Lower leg skin (tissue), 4 donors: Measurements from ENCODE around the gene ADCY2. TPM values are rescaled to one million over a fixed set of nuclear protein-coding genes. Genes with fewer than 3 reads are reported as not detected.

Experiments used
- DNase-seq, 2 donors: peaks; one replicate each; pipeline ENCODE4 v3.0.0-alpha.2; 2019; ENCODE audit warnings: low spot score in 2 of 2
- H3K4me3 ChIP-seq: fragments of 200-600 bp; sonication (generic); 2 replicates; pipeline ENCODE4 v1.5.1; 2017; ENCODE audit warnings: mild to moderate bottlenecking, low read depth; ENCODE audit not compliant: poor library complexity, severe bottlenecking
- POLR2A ChIP-seq, 2 donors: fragments of 450-650 bp; IDR thresholded peaks; one replicate each; pipeline ENCODE4 v1.6.1; 2016 to 2017; ENCODE audit warnings: antibody characterized with exemption in 2 of 2, mild to moderate bottlenecking in 1 of 2, moderate library complexity in 1 of 2
- WGBS, 2 donors: methylation state at CpG; one replicate each; pipeline ENCODE4 v1.1.5; 2018; 5-methylcytosine and 5-hydroxymethylcytosine counted together
- intact Hi-C: fragments of 100-400 bp; cut with DNase I; formaldehyde crosslinking; loops from one replicate; pipeline ENCODE4 v1.15.0; 2023; ENCODE audit warnings: low total_unique reads
- total RNA-seq, 4 donors: library from RNA; depleted of rRNA; stranded (reverse); fragments of >200 nt; gene quantifications; one replicate each; pipeline ENCODE4 v1.1.0, GENCODE V29; 2016
- TF ChIP-seq, protein P1 (sequence below), 3 donors: fragments of 450-650 bp; IDR thresholded peaks; one replicate each; pipeline ENCODE4 v1.5.1; 2016; ENCODE audit warnings: antibody characterized with exemption in 3 of 3, mild to moderate bottlenecking in 3 of 3, moderate library complexity in 2 of 3

ADCY2 gene
- total RNA-seq, 4 donors from 2014 or later: 7.3 to 11.5 (median 8.2) TPM

DNA sequence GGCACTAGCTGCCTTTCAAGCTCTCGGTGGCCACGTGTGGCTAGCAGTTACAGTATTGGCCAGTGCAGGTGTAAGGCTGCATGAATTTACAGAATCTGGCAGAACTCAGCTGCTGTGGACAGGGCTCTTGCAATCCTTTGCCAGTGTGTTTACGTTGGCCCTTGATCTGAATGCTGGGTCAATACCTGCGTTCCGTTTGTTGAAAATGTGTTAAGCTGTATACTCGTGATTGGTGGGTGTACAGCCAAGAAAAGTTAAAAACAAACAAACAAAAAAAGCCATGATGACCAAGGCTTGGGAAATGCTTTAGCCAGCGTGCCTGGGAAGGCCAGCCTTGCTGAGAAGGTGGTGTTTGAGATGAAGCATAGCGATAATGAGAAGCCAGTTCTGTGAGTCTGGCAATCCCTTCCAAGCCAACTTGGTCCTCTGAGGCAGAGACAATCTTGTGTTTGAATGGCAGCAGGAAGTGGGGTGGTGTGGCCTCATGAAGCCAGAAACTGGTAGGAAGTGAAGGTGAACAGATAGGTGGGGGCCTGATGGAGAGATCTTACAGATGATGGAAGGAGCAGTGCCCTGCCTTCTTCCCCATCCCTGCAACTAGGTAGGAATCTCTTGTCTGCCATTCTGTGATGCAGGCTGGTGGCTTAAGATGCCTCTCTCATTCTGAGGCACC is 455.8 kb downstream of the ADCY2 start:
- no peak overlapping the region for H3K4me3 ChIP-seq
- DNase-seq: no peak
- 86 to 87% methylated on average over 8 of the region's 8 CpGs for WGBS, 2 donors
- intact Hi-C loops: no loop called here
- TF ChIP-seq, protein P1, sequence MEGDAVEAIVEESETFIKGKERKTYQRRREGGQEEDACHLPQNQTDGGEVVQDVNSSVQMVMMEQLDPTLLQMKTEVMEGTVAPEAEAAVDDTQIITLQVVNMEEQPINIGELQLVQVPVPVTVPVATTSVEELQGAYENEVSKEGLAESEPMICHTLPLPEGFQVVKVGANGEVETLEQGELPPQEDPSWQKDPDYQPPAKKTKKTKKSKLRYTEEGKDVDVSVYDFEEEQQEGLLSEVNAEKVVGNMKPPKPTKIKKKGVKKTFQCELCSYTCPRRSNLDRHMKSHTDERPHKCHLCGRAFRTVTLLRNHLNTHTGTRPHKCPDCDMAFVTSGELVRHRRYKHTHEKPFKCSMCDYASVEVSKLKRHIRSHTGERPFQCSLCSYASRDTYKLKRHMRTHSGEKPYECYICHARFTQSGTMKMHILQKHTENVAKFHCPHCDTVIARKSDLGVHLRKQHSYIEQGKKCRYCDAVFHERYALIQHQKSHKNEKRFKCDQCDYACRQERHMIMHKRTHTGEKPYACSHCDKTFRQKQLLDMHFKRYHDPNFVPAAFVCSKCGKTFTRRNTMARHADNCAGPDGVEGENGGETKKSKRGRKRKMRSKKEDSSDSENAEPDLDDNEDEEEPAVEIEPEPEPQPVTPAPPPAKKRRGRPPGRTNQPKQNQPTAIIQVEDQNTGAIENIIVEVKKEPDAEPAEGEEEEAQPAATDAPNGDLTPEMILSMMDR (IDR thresholded peaks at IDR 0.05): no peak
- TF ChIP-seq POLR2A (IDR thresholded peaks at IDR 0.05): no peak

- intact Hi-C loops: no loop called here
- WGBS, 2 donors: 58 to 67% methylated on average over 1 of the region's 1 CpG
- TF ChIP-seq, protein P1 (IDR thresholded peaks at IDR 0.05): no peak
- TF ChIP-seq POLR2A (IDR thresholded peaks at IDR 0.05): no peak
These were observed 456.6 kb downstream of the ADCY2 start for GRCh38 chr5:7852542-7852941.

DNA sequence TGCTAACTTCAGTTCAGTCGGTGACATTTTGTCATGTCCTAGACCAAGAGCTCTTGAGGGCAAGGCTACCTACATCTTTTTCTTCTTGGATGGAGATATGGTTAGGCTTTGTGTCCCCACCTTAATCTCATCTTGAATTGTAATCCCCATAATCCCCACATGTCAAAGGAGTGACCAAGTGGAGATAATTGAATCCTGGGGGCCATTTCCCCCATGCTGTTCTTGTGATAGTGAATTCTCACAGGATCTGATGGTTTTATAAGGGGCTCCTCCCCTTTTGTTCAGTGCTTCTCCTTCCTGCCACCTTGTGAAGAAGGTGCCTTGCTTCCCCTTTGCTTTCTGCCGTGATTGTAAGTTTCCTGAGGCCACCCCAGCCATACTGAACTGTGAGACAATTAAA is 457.1 kb downstream of the ADCY2 start:
- intact Hi-C loops: no loop called here
- H3K4me3 ChIP-seq: no peak overlapping the region
- no peak for DNase-seq
- 81 to 91% methylated on average over 2 of the region's 2 CpGs for WGBS, 2 donors
- TF ChIP-seq, protein P1 (IDR thresholded peaks at IDR 0.05): no peak
- no peak for TF ChIP-seq POLR2A (IDR thresholded peaks at IDR 0.05)

More at GRCh38 chr5:7852542-7852941, 456.6 kb downstream of the ADCY2 start:
- DNase-seq: no peak
- H3K4me3 ChIP-seq: no peak overlapping the region

DNA sequence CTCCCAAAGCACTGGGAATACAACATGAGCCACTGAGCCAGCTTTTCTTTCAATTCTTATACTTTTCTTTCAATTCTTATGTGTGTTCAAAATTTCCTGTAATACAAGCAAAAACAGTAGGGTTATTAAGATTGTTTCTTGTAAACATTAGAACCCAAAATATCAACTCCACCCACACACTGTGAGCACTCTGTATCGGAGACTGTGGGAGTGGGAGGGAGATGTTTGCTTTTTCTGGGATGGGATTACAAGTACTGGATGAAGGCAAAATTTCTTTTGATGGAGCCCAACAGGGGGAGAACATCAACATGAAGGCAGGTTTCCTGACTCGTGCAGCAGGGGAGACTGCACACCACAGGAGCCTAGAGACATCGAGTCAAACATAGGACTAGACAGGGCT is 459.7 kb downstream of the ADCY2 start:
- no peak overlapping the region for H3K4me3 ChIP-seq
- 65 to 70% methylated on average over 3 of the region's 3 CpGs for WGBS, 2 donors
- no peak for DNase-seq
- TF ChIP-seq POLR2A (IDR thresholded peaks at IDR 0.05): no peak
- TF ChIP-seq, protein P1 (IDR thresholded peaks at IDR 0.05): no peak
- intact Hi-C loops: no loop called here

GRCh38 chr5:7856855-7857254 is 460.9 kb downstream of the ADCY2 start:
- DNase-seq: no peak
- intact Hi-C loops: no loop called here
- TF ChIP-seq, protein P1 (IDR thresholded peaks at IDR 0.05): no peak
- TF ChIP-seq POLR2A (IDR thresholded peaks at IDR 0.05): no peak
- 85 to 100% methylated on average over 2 of the region's 2 CpGs for WGBS, 2 donors
- no peak overlapping the region for H3K4me3 ChIP-seq

DNA sequence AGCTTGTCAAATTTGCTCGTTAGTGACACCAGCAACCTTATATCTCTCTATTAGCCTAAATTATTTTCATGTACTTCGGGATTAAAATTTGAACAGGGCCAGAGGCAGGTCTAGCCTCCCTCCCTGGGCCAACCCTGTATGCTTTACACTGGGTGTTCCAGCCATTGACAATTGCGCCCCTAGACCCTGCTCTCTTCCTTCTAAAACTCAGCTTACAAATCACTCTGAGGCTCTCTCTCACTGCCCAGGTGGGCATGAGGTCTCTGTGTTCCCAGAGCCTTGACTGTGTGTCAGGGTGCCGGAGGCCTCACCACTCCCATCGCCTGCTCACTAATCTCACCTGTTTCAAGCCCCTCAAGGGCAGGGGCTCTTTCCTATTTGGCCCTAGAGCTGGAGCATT is 461.4 kb downstream of the ADCY2 start:
- H3K4me3 ChIP-seq: no peak overlapping the region
- intact Hi-C loops: no loop called here
- DNase-seq: no peak
- TF ChIP-seq POLR2A (IDR thresholded peaks at IDR 0.05): no peak
- TF ChIP-seq, protein P1 (IDR thresholded peaks at IDR 0.05): no peak
- 81 to 91% methylated on average over 5 of the region's 5 CpGs for WGBS, 2 donors
